PC-3 (cell line): ENCODE measurements around the gene KIF6. TPM values are rescaled to one million over a fixed set of nuclear protein-coding genes. Genes with fewer than 3 reads are reported as not detected.

ENCODE experiments used
- ATAC-seq: fragments of 200-7000 bp; cut with Tn5 transposase; 2 replicates; pipeline ENCODE4 v1.9.1; 2020; ENCODE audit warnings: mild to moderate bottlenecking, moderate library complexity
- BruUV-seq: library from RNA; stranded (reverse); fragments of 400-500 nt; replicated peaks from 2 replicates; lab custom pipeline; 2021; lab: Mats Ljungman, UMichigan
- CTCF ChIA-PET: fragments of 300-600 bp; sonication (Branson Sonifier 250); formaldehyde crosslinking; loops from one replicate; lab custom pipeline; 2022; ENCODE audit warnings: antibody characterized with exemption; lab: Charles Lee
- POLR2A ChIA-PET: fragments of 300-600 bp; sonication (Branson Sonifier 250); formaldehyde crosslinking; loops from one replicate; lab custom pipeline; 2022; ENCODE audit warnings: antibody characterized with exemption; ENCODE audit not compliant: unreplicated experiment; lab: Charles Lee
- DNase-seq: peaks from one replicate; pipeline ENCODE4 v3.0.0-alpha.2; 2015
- H2AFZ ChIP-seq: fragments of 300-600 bp; sonication (generic); 2 replicates; pipeline ENCODE4 v1.6.0; 2016; ENCODE audit warnings: antibody characterized with exemption, low read length
- H3F3A ChIP-seq: fragments of 300-600 bp; sonication (generic); one replicate; pipeline ENCODE4 v1.6.0; 2017; ENCODE audit warnings: antibody characterized with exemption, low read length, control low read depth, mild to moderate bottlenecking; ENCODE audit not compliant: unreplicated experiment
- H3K27ac ChIP-seq: fragments of 300-600 bp; sonication (generic); 2 replicates; pipeline ENCODE4 v1.5.1; 2016; ENCODE audit warnings: mild to moderate bottlenecking, low read length
- H3K27me3 ChIP-seq: fragments of 300-600 bp; sonication (generic); 2 replicates; pipeline ENCODE4 v1.6.1; 2016; ENCODE audit warnings: low read length, mixed read lengths
- H3K36me3 ChIP-seq: fragments of 300-600 bp; sonication (generic); 2 replicates; pipeline ENCODE4 v1.6.1; 2016; ENCODE audit warnings: low read depth, mixed run types, low read length, mixed read lengths
- H3K4me1 ChIP-seq: fragments of 300-600 bp; sonication (generic); 2 replicates; pipeline ENCODE4 v1.5.1; 2016; ENCODE audit warnings: low read length; ENCODE audit not compliant: insufficient read depth
- H3K4me2 ChIP-seq: fragments of 300-600 bp; sonication (generic); 2 replicates; pipeline ENCODE4 v1.6.0; 2016; ENCODE audit warnings: low read length
- H3K4me3 ChIP-seq: fragments of 300-600 bp; sonication (generic); 2 replicates; pipeline ENCODE4 v1.5.1; 2016; ENCODE audit warnings: mild to moderate bottlenecking, low read length, mixed read lengths
- H3K79me2 ChIP-seq: fragments of 300-600 bp; sonication (generic); 2 replicates; pipeline ENCODE4 v1.6.1; 2017; ENCODE audit warnings: low read length, mixed read lengths
- H3K9ac ChIP-seq: fragments of 300-600 bp; sonication (generic); 2 replicates; pipeline ENCODE4 v1.6.0; 2016; ENCODE audit warnings: mild to moderate bottlenecking, low read length
- H3K9me2 ChIP-seq: fragments of 300-600 bp; sonication (generic); replicated peaks from 2 replicates; pipeline ENCODE4 v1.6.1; 2016; ENCODE audit warnings: mixed run types, low read length, mixed read lengths
- H3K9me3 ChIP-seq: fragments of 300-600 bp; sonication (generic); 2 replicates; pipeline ENCODE4 v1.6.1; 2016; ENCODE audit warnings: low read length, mixed read lengths
- H4K20me1 ChIP-seq: fragments of 300-600 bp; sonication (generic); 2 replicates; pipeline ENCODE4 v1.6.1; 2016; ENCODE audit warnings: low read length, mixed read lengths
- EZH2 ChIP-seq: fragments of 300-600 bp; sonication (generic); IDR thresholded peaks from one replicate; pipeline ENCODE4 v1.6.1; 2017; ENCODE audit warnings: antibody characterized with exemption, mild to moderate bottlenecking, low read length; ENCODE audit not compliant: unreplicated experiment
- EZH2phosphoT487 ChIP-seq: fragments of 300-600 bp; sonication (generic); IDR thresholded peaks from 2 replicates; pipeline ENCODE4 v1.6.1; 2018; ENCODE audit warnings: mild to moderate bottlenecking, antibody characterized with exemption, low read length, borderline replicate concordance
- intact Hi-C: fragments of 100-400 bp; cut with micrococcal nuclease; formaldehyde crosslinking; loops from 2 replicates; pipeline ENCODE4 v1.9.0; 2023
- total RNA-seq: library from RNA; depleted of rRNA; stranded (reverse); fragments of >200 nt; gene quantifications from 2 replicates; pipeline ENCODE4 v1.2.3, GENCODE V29; 2014
- TF ChIP-seq, protein P1 (sequence below): fragments of 300-600 bp; sonication (generic); conservative IDR thresholded peaks from 2 replicates; pipeline ENCODE4 v1.5.1; 2017; ENCODE audit warnings: antibody characterized with exemption, low read depth, mild to moderate bottlenecking, low read length

The KIF6 gene
- total RNA-seq, 1 experiment from 2014 or later, result 0.07 TPM

DNA sequence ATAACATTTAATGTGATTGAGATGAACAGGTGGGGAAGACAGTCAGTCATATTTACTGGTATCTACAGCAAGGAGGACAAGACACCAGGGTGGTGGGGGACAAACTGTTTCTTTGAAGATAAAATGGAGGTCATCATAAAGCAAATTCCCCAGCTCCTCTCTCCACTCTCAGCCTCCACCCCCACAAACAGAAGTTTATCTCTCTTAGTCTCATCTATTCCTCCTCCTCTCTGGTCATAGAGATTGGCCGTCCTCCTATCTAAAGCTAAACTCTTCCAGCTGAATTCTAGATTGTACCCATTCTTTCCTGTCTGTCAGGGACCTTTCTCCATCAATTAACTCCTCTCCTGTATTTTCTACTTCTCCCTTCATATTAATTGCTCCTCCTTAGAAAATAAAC lies 71.1 kb downstream of the KIF6 start:
- Histone ChIP-seq H3K4me1 (no peaks in the 10 kb centered on the region), H3K4me3 (no peak overlapping the region), H3K9ac (no peak overlapping the region), H3K4me2 (no peak overlapping the region), H3K27ac (no peak overlapping the region), H3K27me3 (peaks cover 14% of the 10 kb centered on the region; the same call in 1 of the 2 replicates), H3K79me2 (no peaks in the 10 kb centered on the region), H3F3A (no peaks in the 10 kb centered on the region), H3K36me3 (no peaks in the 10 kb centered on the region), H3K9me2 (no peaks in the 10 kb centered on the region), H3K9me3 (no peaks in the 10 kb centered on the region), H4K20me1 (no peaks in the 10 kb centered on the region), H2AFZ (no peak overlapping the region)
- TF ChIP-seq EZH2phosphoT487 (no peak), EZH2 (no peak)
- TF ChIP-seq, protein P1, sequence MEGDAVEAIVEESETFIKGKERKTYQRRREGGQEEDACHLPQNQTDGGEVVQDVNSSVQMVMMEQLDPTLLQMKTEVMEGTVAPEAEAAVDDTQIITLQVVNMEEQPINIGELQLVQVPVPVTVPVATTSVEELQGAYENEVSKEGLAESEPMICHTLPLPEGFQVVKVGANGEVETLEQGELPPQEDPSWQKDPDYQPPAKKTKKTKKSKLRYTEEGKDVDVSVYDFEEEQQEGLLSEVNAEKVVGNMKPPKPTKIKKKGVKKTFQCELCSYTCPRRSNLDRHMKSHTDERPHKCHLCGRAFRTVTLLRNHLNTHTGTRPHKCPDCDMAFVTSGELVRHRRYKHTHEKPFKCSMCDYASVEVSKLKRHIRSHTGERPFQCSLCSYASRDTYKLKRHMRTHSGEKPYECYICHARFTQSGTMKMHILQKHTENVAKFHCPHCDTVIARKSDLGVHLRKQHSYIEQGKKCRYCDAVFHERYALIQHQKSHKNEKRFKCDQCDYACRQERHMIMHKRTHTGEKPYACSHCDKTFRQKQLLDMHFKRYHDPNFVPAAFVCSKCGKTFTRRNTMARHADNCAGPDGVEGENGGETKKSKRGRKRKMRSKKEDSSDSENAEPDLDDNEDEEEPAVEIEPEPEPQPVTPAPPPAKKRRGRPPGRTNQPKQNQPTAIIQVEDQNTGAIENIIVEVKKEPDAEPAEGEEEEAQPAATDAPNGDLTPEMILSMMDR, result no peak
- intact Hi-C loops, result no loop called here
- POLR2A ChIA-PET, result no interaction called here
- ATAC-seq (no peak), DNase-seq (no peak)
- CTCF ChIA-PET, result no interaction called here
- BruUV-seq, result no TSS peak

DNA sequence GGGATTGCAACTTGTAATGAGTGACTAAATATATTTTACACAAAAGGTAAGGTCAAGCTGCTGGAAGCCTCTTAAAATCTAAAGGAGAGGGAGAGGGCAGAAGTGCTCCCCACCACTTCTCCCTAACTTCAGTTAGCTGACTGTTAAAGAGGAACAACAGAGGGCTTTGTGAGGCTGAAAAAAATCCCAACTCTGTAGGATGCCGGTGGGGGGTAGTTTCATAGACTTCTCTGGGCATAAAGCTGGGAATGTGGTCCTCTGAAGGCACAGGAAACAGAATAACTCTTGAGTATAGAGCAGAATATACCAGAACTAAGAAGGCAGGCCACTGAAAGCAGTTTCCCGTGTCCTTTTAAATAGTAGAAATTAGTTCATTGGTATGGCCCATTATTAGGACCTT lies 71.6 kb downstream of the KIF6 start:
- intact Hi-C loops, result no loop called here
- Histone ChIP-seq H3F3A (no peaks in the 10 kb centered on the region), H3K27me3 (peaks cover 14% of the 10 kb centered on the region; the same call in 1 of the 2 replicates), H3K79me2 (no peaks in the 10 kb centered on the region), H4K20me1 (no peaks in the 10 kb centered on the region), H3K27ac (no peak overlapping the region), H3K36me3 (no peaks in the 10 kb centered on the region), H3K9me2 (no peaks in the 10 kb centered on the region), H3K9ac (no peak overlapping the region), H3K4me3 (no peak overlapping the region), H3K9me3 (no peaks in the 10 kb centered on the region), H3K4me1 (no peaks in the 10 kb centered on the region), H2AFZ (no peak overlapping the region), H3K4me2 (no peak overlapping the region)
- BruUV-seq, result no TSS peak
- no peak for DNase-seq
- TF ChIP-seq EZH2 (no peak), EZH2phosphoT487 (no peak)
- TF ChIP-seq, protein P1, result no peak
- ChIA-PET CTCF (no interaction called here), POLR2A (no interaction called here)
- ATAC-seq, result no peak

DNA sequence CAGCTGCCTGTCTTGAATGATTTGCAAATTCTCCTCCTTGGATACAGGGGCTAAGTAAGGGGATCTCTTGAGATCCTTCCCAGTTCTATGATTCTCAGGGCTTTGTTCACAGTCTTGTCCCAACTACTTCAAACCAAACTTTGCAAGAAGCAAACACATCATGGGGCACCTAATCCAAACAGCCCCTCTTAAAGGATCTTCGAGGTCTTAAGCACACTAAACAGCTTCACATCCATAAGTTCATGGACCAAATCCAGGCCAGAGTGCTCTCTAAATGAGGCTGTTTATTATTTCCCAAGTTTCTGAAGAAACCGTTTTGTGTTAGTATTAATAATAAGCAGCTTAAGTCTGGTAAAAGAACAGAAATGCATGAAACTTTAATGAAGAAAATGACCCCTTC lies 75.2 kb downstream of the KIF6 start:
- DNase-seq (no peak), ATAC-seq (no peak)
- intact Hi-C loops, result no loop called here
- TF ChIP-seq EZH2phosphoT487, result no peak
- TF ChIP-seq EZH2, result no peak
- TF ChIP-seq, protein P1, result no peak
- Histone ChIP-seq H3K79me2 (no peaks in the 10 kb centered on the region), H3K9ac (no peak overlapping the region), H3K27ac (no peak overlapping the region), H3K9me3 (no peaks in the 10 kb centered on the region), H3K27me3 (peaks cover 14% of the 10 kb centered on the region; the same call in 1 of the 2 replicates), H3K36me3 (no peaks in the 10 kb centered on the region), H4K20me1 (no peaks in the 10 kb centered on the region), H3K4me1 (no peaks in the 10 kb centered on the region), H2AFZ (no peak overlapping the region), H3K9me2 (no peaks in the 10 kb centered on the region), H3K4me2 (no peak overlapping the region), H3F3A (no peaks in the 10 kb centered on the region), H3K4me3 (no peak overlapping the region)
- POLR2A ChIA-PET, result no interaction called here
- BruUV-seq, result no TSS peak
- CTCF ChIA-PET, result no interaction called here
